Activated CD8-positive, alpha-beta T cell treated with anti-CD3 and anti-CD28 coated beads for 36 hours (primary cell): ENCODE results near the gene WSCD2. TPM values are rescaled to one million over a fixed set of nuclear protein-coding genes. Genes with fewer than 3 reads are reported as not detected.

Experiments used
- ATAC-seq: fragments of 200-7000 bp; cut with Tn5 transposase; one replicate; pipeline ENCODE4 v1.10.0; 2021; ENCODE audit warnings: mild to moderate bottlenecking, moderate library complexity
- CTCF ChIA-PET: fragments of 350-600 bp; sonication (Branson Sonifier 250); formaldehyde crosslinking; loops from one replicate; lab custom pipeline; 2021; ENCODE audit warnings: antibody characterized with exemption; lab: Charles Lee
- POLR2A ChIA-PET: fragments of 350-600 bp; sonication (Branson Sonifier 250); formaldehyde crosslinking; loops from one replicate; lab custom pipeline; 2021; ENCODE audit warnings: antibody characterized with exemption; lab: Charles Lee
- DNase-seq: peaks from one replicate; pipeline ENCODE4 v3.0.0-alpha.2; 2020
- H3K27ac Mint-ChIP-seq: one replicate; pipeline ENCODE4 v1.8.0; 2021; ENCODE audit warnings: mild to moderate bottlenecking, mixed read lengths
- H3K27me3 Mint-ChIP-seq: one replicate; pipeline ENCODE4 v1.8.0; 2021; ENCODE audit warnings: mixed read lengths
- H3K36me3 Mint-ChIP-seq: one replicate; pipeline ENCODE4 v1.8.0; 2021; ENCODE audit warnings: low read depth, mixed read lengths
- H3K4me1 Mint-ChIP-seq: one replicate; pipeline ENCODE4 v1.8.0; 2021; ENCODE audit warnings: low read depth, mixed read lengths
- H3K4me3 Mint-ChIP-seq: one replicate; pipeline ENCODE4 v1.8.0; 2021; ENCODE audit warnings: mild to moderate bottlenecking, moderate library complexity, mixed read lengths
- H3K9me3 Mint-ChIP-seq: one replicate; pipeline ENCODE4 v1.8.0; 2021; ENCODE audit warnings: mixed read lengths
- intact Hi-C: fragments of 100-400 bp; cut with micrococcal nuclease; formaldehyde crosslinking; loops from one replicate; pipeline ENCODE4 v1.10.0; 2022
- total RNA-seq, 2 experiments: library from RNA; stranded (reverse); gene quantifications; one replicate each; pipeline ENCODE4 v1.2.3, GENCODE V29; 2021
- TF ChIP-seq, protein P1 (sequence below): fragments of 200-600 bp; IDR thresholded peaks from one replicate; pipeline ENCODE4 v1.8.0; 2022; ENCODE audit warnings: antibody characterized with exemption, mild to moderate bottlenecking

Gene WSCD2
- total RNA-seq, 2 experiments from 2014 or later: not detected

DNA sequence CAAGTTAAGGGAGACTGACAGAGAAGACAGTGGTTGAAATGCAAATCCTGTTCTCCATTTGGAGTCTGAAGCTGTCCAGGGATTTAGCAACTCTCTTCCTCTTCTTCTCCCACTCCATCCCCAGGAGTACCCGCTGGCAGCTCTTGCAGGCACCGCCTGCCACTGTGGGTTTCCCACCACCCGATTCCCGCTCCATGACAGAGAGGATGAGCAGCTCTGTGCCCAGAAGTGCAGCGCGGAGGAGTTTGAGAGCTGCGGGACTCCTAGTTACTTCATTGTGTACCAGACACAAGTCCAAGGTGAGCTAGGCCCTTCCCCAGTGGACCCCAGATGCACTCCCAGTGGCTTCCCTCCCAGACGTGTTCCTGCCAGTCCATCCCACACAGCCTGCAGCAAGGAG lies 97.8 kb downstream of the WSCD2 start:
- intact Hi-C loops: no loop called here
- Mint-ChIP-seq H3K4me1 (no peaks in the 10 kb centered on the region), H3K4me3 (no peak overlapping the region), H3K36me3 (no peaks in the 10 kb centered on the region), H3K27me3 (peaks cover 7% of the 10 kb centered on the region), H3K9me3 (no peaks in the 10 kb centered on the region), H3K27ac (no peak overlapping the region)
- TF ChIP-seq, protein P1, sequence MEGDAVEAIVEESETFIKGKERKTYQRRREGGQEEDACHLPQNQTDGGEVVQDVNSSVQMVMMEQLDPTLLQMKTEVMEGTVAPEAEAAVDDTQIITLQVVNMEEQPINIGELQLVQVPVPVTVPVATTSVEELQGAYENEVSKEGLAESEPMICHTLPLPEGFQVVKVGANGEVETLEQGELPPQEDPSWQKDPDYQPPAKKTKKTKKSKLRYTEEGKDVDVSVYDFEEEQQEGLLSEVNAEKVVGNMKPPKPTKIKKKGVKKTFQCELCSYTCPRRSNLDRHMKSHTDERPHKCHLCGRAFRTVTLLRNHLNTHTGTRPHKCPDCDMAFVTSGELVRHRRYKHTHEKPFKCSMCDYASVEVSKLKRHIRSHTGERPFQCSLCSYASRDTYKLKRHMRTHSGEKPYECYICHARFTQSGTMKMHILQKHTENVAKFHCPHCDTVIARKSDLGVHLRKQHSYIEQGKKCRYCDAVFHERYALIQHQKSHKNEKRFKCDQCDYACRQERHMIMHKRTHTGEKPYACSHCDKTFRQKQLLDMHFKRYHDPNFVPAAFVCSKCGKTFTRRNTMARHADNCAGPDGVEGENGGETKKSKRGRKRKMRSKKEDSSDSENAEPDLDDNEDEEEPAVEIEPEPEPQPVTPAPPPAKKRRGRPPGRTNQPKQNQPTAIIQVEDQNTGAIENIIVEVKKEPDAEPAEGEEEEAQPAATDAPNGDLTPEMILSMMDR: no peak
- ChIA-PET CTCF (no interaction called here), POLR2A (no interaction called here)
- ATAC-seq (no peak), DNase-seq (no peak)

DNA sequence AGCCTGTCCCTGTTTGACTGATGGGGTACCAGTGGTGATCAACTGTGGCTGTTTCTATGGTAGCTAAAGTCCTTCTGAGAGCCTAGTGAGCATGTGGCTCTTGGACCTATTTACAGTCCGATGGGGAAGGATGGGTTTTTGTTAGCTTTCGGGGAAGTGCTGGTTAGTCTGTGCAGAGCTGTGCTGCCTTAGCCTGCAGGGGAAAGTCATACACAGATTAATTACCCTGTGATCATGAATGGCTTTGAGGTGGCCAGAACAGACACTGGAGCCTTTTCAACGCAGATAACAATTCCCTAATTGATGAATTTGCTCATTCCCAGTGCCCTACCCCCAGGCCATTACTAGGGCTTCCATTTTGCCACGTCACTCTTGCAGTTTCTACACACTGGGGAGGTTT lies 99.7 kb downstream of the WSCD2 start:
- ChIA-PET CTCF (no interaction called here), POLR2A (no interaction called here)
- TF ChIP-seq, protein P1: no peak
- intact Hi-C loops: no loop called here
- H3K4me1 Mint-ChIP-seq: no peaks in the 10 kb centered on the region
- no peaks in the 10 kb centered on the region for H3K9me3 Mint-ChIP-seq
- no peaks in the 10 kb centered on the region for H3K36me3 Mint-ChIP-seq
- H3K4me3 Mint-ChIP-seq: no peak overlapping the region
- H3K27ac Mint-ChIP-seq: no peak overlapping the region
- H3K27me3 Mint-ChIP-seq: peaks cover 7% of the 10 kb centered on the region
- ATAC-seq (no peak), DNase-seq (no peak)

DNA sequence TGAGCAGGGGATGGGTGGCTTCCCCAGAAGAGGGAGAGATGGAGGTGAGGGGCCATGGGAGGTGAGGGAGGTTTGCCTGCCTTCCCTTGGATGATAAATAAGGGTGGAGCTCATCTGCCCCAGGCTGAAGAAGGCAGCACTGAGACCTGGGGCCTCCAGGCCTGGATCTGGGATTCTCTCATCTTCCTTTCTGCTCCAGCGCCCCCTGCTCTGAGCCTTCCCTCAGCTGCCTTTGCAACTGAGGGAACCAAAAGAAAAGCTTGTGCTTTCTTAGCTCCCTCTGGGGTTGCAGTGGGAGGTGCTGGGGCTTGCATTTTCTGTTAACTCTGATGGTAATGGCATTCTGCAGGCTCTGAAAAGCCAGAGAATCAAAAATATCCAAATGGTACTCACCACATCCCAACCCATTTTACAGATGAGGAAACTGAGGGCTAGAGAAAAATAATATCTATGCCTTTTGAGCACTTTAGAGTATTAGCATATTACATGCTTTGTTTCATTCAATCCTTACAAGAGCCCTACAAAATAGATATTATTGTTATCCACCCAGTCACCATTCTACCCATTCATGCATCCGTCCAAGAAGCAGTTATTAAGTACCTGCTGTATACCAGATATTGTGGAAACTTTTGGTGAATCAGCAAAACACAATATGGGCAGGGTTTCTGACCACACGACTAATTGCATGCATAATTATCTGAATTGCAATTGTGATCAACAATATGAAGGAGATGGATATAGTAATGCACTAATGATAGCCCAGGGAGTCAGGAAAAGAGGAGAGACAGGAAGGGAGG lies 102.2 kb downstream of the WSCD2 start:
- Mint-ChIP-seq H3K9me3 (no peaks in the 10 kb centered on the region), H3K4me1 (no peaks in the 10 kb centered on the region), H3K4me3 (no peak overlapping the region), H3K27ac (no peak overlapping the region), H3K27me3 (peaks cover 7% of the 10 kb centered on the region), H3K36me3 (no peaks in the 10 kb centered on the region)
- no peak for ATAC-seq
- DNase-seq: no peak
- TF ChIP-seq, protein P1: no peak
- POLR2A ChIA-PET: interaction anchor here (0.7 kb wide), 1 partner anchor 30 kb away, joined by 3 read pairs; no protein-coding TSS in a partner anchor
- CTCF ChIA-PET: no interaction called here
- intact Hi-C loops: no loop called here

DNA sequence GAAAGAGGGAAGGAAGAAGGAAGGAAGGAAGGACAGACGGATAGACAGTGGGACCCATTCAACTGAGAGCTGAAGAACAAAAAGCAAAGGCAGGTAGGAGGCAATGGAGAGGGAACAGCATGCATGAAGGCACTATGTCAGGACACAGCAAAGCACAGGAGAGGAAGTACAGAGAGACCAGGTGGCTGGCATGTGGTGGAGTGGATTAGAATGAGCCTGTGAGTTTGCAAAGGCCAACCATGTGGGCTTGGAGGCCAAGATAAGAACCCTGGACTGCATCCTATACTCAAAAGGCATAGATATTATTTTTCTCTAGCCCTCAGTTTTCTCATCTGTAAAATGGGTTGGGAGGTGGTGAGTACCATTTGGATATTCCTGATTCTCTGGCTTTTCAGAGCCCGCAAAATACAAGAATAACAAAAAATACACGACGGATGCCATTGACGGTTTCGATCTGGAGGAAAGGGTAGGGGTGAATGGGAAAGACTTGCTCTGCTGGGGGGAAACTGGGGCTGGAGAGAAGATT lies 102.9 kb downstream of the WSCD2 start:
- ATAC-seq (no peak), DNase-seq (no peak)
- Mint-ChIP-seq H3K9me3 (no peaks in the 10 kb centered on the region), H3K36me3 (no peaks in the 10 kb centered on the region), H3K27me3 (peaks cover 7% of the 10 kb centered on the region), H3K27ac (no peak overlapping the region), H3K4me1 (no peaks in the 10 kb centered on the region), H3K4me3 (no peak overlapping the region)
- ChIA-PET POLR2A (no interaction called here), CTCF (no interaction called here)
- intact Hi-C loops: no loop called here
- TF ChIP-seq, protein P1: no peak

DNA sequence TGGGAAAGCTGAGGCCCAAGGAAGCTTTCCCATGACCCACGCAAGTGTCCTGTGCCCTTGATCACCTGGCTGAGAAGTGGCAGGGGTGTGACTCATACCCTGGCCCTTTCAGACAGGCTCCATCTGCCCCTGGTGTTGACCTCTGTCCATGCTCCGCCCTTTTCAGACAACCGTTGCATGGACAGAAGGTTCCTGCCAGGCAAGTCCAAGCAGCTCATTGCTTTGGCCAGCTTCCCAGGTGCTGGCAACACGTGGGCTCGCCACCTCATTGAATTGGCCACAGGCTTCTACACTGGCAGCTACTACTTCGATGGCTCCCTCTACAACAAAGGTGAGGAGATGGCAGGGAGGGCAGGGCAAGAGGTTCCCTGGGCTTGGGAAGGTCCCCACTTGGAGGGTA lies 103.5 kb downstream of the WSCD2 start:
- ATAC-seq (no peak), DNase-seq (no peak)
- Mint-ChIP-seq H3K4me3 (no peak overlapping the region), H3K27ac (no peak overlapping the region), H3K9me3 (no peaks in the 10 kb centered on the region), H3K4me1 (no peaks in the 10 kb centered on the region), H3K27me3 (peaks cover 9% of the 10 kb centered on the region), H3K36me3 (no peaks in the 10 kb centered on the region)
- TF ChIP-seq, protein P1: no peak
- intact Hi-C loops: no loop called here
- ChIA-PET CTCF (no interaction called here), POLR2A (no interaction called here)
